ENCODE results near the gene CNOT10.
A peak's percentile ranks its signal among the peaks of the same experiment; 100 is the strongest.
"Not testable (repeated sequence)": the region's sequence is repeated elsewhere in the genome, so short reads cannot be mapped to it uniquely, and the experiment has no call there.

CNOT10 gene

GRCh38 chr3:32655167-32655566 is 29.8 kb upstream of the CNOT10 start:
- no peak overlapping the region for H3K23ac ChIP-seq (ENCODE audit: low read length)
- no peaks in the 10 kb centered on the region for H3K27me3 ChIP-seq (ENCODE audit: insufficient read depth, low read length)
- no peak overlapping the region for H4K12ac ChIP-seq (ENCODE audit: low read depth, low read length)
- H3K9me3 ChIP-seq (ENCODE audit: insufficient read depth, low read depth, low read length): no peaks in the 10 kb centered on the region
- H4K8ac ChIP-seq (ENCODE audit: low read depth, low read length): no peak overlapping the region
- no peak overlapping the region for H2BK12ac ChIP-seq (ENCODE audit: low read length)
- H2AK5ac ChIP-seq (ENCODE audit: low read length): no peak overlapping the region
- no peak overlapping the region for H3K18ac ChIP-seq (ENCODE audit: low read length)
- no peaks in the 10 kb centered on the region for H3K79me2 ChIP-seq (ENCODE audit: control insufficient read depth, insufficient read depth, low read length, poor library complexity)
- no peak overlapping the region for H3K4me2 ChIP-seq (ENCODE audit: low read length)
- H4K91ac ChIP-seq (ENCODE audit: low read depth, low read length): no peak overlapping the region
- H3K4ac ChIP-seq (ENCODE audit: low read depth, low read length): no peak overlapping the region
- H2AFZ ChIP-seq (ENCODE audit: insufficient read depth, low read length, poor library complexity): no peak overlapping the region
- no peak overlapping the region for H3K14ac ChIP-seq (ENCODE audit: low read length)
- WGBS (ENCODE audit: extremely low coverage, insufficient coverage, insufficient read length): no CpG with 5 or more reads among the region's 3 CpGs
- no peaks in the 10 kb centered on the region for H3K36me3 ChIP-seq (ENCODE audit: control insufficient read depth in 1 of 2, insufficient read depth in 2 of 2, low read length in 2 of 2)
- no peak for DNase-seq
- no peak overlapping the region for H3K4me3 ChIP-seq (ENCODE audit: low read depth, low read length)
- H3K27ac ChIP-seq (ENCODE audit: low read depth, low read length): no peak overlapping the region
- H2BK5ac ChIP-seq (ENCODE audit: low read depth, low read length, poor library complexity): no peak overlapping the region
- H2BK120ac ChIP-seq (ENCODE audit: insufficient read depth, low read length, poor library complexity): no peak overlapping the region
- no peak overlapping the region for H3K9ac ChIP-seq (ENCODE audit: low read length)
- H3K4me1 ChIP-seq (ENCODE audit: control insufficient read depth in 1 of 2, insufficient read depth in 2 of 2, low read length in 2 of 2): no peaks in the 10 kb centered on the region
- no peaks in the 10 kb centered on the region for H3K79me1 ChIP-seq (ENCODE audit: low read length)

GRCh38 chr3:32660634-32661033 is 24.4 kb upstream of the CNOT10 start:
- H3K4ac ChIP-seq (ENCODE audit: low read depth, low read length): no peak overlapping the region
- no CpG with 5 or more reads among the region's 3 CpGs for WGBS (ENCODE audit: extremely low coverage, insufficient coverage, insufficient read length)

GRCh38 chr3:32662647-32663046 is 22.3 kb upstream of the CNOT10 start:
- H3K27me3 ChIP-seq (ENCODE audit: insufficient read depth, low read length): no peaks in the 10 kb centered on the region
- H3K4me2 ChIP-seq (ENCODE audit: low read length): no peak overlapping the region
- H4K12ac ChIP-seq (ENCODE audit: low read depth, low read length): no peak overlapping the region
- H3K18ac ChIP-seq (ENCODE audit: low read length): no peak overlapping the region
- H3K79me2 ChIP-seq (ENCODE audit: control insufficient read depth, insufficient read depth, low read length, poor library complexity): no peaks in the 10 kb centered on the region
- H3K36me3 ChIP-seq (ENCODE audit: control insufficient read depth in 1 of 2, insufficient read depth in 2 of 2, low read length in 2 of 2): no peaks in the 10 kb centered on the region
- H2AK5ac ChIP-seq (ENCODE audit: low read length): no peak overlapping the region
- no peak overlapping the region for H3K4me3 ChIP-seq (ENCODE audit: low read depth, low read length)
- no peak overlapping the region for H2AFZ ChIP-seq (ENCODE audit: insufficient read depth, low read length, poor library complexity)
- H2BK12ac ChIP-seq (ENCODE audit: low read length): no peak overlapping the region
- H4K91ac ChIP-seq (ENCODE audit: low read depth, low read length): no peak overlapping the region
- DNase-seq: no peak
- H3K4ac ChIP-seq (ENCODE audit: low read depth, low read length): no peak overlapping the region
- no peak overlapping the region for H3K27ac ChIP-seq (ENCODE audit: low read depth, low read length)
- no peak overlapping the region for H3K23ac ChIP-seq (ENCODE audit: low read length)
- no peaks in the 10 kb centered on the region for H3K9me3 ChIP-seq (ENCODE audit: insufficient read depth, low read depth, low read length)
- H2BK120ac ChIP-seq (ENCODE audit: insufficient read depth, low read length, poor library complexity): no peak overlapping the region
- no peaks in the 10 kb centered on the region for H3K79me1 ChIP-seq (ENCODE audit: low read length)
- H3K14ac ChIP-seq (ENCODE audit: low read length): no peak overlapping the region
- H3K4me1 ChIP-seq (ENCODE audit: control insufficient read depth in 1 of 2, insufficient read depth in 2 of 2, low read length in 2 of 2): no peaks in the 10 kb centered on the region
- H2BK5ac ChIP-seq (ENCODE audit: low read depth, low read length, poor library complexity): no peak overlapping the region
- H4K8ac ChIP-seq (ENCODE audit: low read depth, low read length): no peak overlapping the region
- H3K9ac ChIP-seq (ENCODE audit: low read length): no peak overlapping the region

More at GRCh38 chr3:32660634-32661033, 24.4 kb upstream of the CNOT10 start:
- Histone ChIP-seq H3K9ac (ENCODE audit: low read length) (no peak overlapping the region), H3K23ac (ENCODE audit: low read length) (no peak overlapping the region), H3K27ac (ENCODE audit: low read depth, low read length) (no peak overlapping the region), H4K8ac (ENCODE audit: low read depth, low read length) (no peak overlapping the region), H3K79me1 (ENCODE audit: low read length) (no peaks in the 10 kb centered on the region), H3K9me3 (ENCODE audit: insufficient read depth, low read depth, low read length) (no peaks in the 10 kb centered on the region), H3K18ac (ENCODE audit: low read length) (no peak overlapping the region), H2BK120ac (ENCODE audit: insufficient read depth, low read length, poor library complexity) (no peak overlapping the region), H3K4me2 (ENCODE audit: low read length) (no peak overlapping the region), H3K27me3 (ENCODE audit: insufficient read depth, low read length) (no peaks in the 10 kb centered on the region), H3K4me3 (ENCODE audit: low read depth, low read length) (no peak overlapping the region), H3K4me1 (ENCODE audit: control insufficient read depth in 1 of 2, insufficient read depth in 2 of 2, low read length in 2 of 2) (no peaks in the 10 kb centered on the region), H2AFZ (ENCODE audit: insufficient read depth, low read length, poor library complexity) (no peak overlapping the region), H2BK5ac (ENCODE audit: low read depth, low read length, poor library complexity) (no peak overlapping the region), H3K79me2 (ENCODE audit: control insufficient read depth, insufficient read depth, low read length, poor library complexity) (no peaks in the 10 kb centered on the region), H4K12ac (ENCODE audit: low read depth, low read length) (no peak overlapping the region), H2BK12ac (ENCODE audit: low read length) (no peak overlapping the region), H4K91ac (ENCODE audit: low read depth, low read length) (no peak overlapping the region), H3K14ac (ENCODE audit: low read length) (no peak overlapping the region), H2AK5ac (ENCODE audit: low read length) (no peak overlapping the region), H3K36me3 (ENCODE audit: control insufficient read depth in 1 of 2, insufficient read depth in 2 of 2, low read length in 2 of 2) (no peaks in the 10 kb centered on the region)
- DNase-seq: no peak

- H2AFZ ChIP-seq (ENCODE audit: insufficient read depth, low read length, poor library complexity); H3K18ac ChIP-seq (ENCODE audit: low read length); H3K4me3 ChIP-seq (ENCODE audit: low read depth, low read length); H3K27me3 ChIP-seq (ENCODE audit: insufficient read depth, low read length); H3K4me1 ChIP-seq (ENCODE audit: control insufficient read depth in 1 of 2, insufficient read depth in 2 of 2, low read length in 2 of 2); H2AK5ac ChIP-seq (ENCODE audit: low read length); H3K4ac ChIP-seq (ENCODE audit: low read depth, low read length); H4K91ac ChIP-seq (ENCODE audit: low read depth, low read length); H3K9ac ChIP-seq (ENCODE audit: low read length); H3K27ac ChIP-seq (ENCODE audit: low read depth, low read length); H3K14ac ChIP-seq (ENCODE audit: low read length); H3K4me2 ChIP-seq (ENCODE audit: low read length); H4K8ac ChIP-seq (ENCODE audit: low read depth, low read length); H3K23ac ChIP-seq (ENCODE audit: low read length); H3K79me1 ChIP-seq (ENCODE audit: low read length); H3K9me3 ChIP-seq (ENCODE audit: insufficient read depth, low read depth, low read length); H2BK12ac ChIP-seq (ENCODE audit: low read length); H3K36me3 ChIP-seq (ENCODE audit: control insufficient read depth in 1 of 2, insufficient read depth in 2 of 2, low read length in 2 of 2); H2BK120ac ChIP-seq (ENCODE audit: insufficient read depth, low read length, poor library complexity); H4K12ac ChIP-seq (ENCODE audit: low read depth, low read length); H2BK5ac ChIP-seq (ENCODE audit: low read depth, low read length, poor library complexity); H3K79me2 ChIP-seq (ENCODE audit: control insufficient read depth, insufficient read depth, low read length, poor library complexity): not testable (repeated sequence)
- DNase-seq: peak in 1 of 2 donors; percentile 72
- no CpG with 5 or more reads among the region's 5 CpGs for WGBS (ENCODE audit: extremely low coverage, insufficient coverage, insufficient read length)
These were observed 20.3 kb upstream of the CNOT10 start for GRCh38 chr3:32664630-32665075.

Data from trophoblast cell (in vitro differentiated cells and primary cell).